Neural crest cell (in vitro differentiated cells): ENCODE results near the gene KLHDC3. TPM values are rescaled to one million over a fixed set of nuclear protein-coding genes. Genes with fewer than 3 reads are reported as not detected.

Experiments
- DNase-seq: peaks from one replicate; pipeline ENCODE4 v3.0.0; 2021; ENCODE audit warnings: low read depth, mixed read lengths, low spot score
- H3K27ac Mint-ChIP-seq: one replicate; pipeline ENCODE4 v1.8.0; 2021; ENCODE audit warnings: mild to moderate bottlenecking, mixed read lengths; ENCODE audit not compliant: unreplicated experiment
- H3K27me3 Mint-ChIP-seq: 2 replicates; pipeline ENCODE4 v1.8.0; 2021; ENCODE audit warnings: low read depth, mild to moderate bottlenecking, mixed read lengths
- H3K36me3 Mint-ChIP-seq: 2 replicates; pipeline ENCODE4 v1.8.0; 2021; ENCODE audit warnings: low read depth, mild to moderate bottlenecking, mixed read lengths
- H3K4me1 Mint-ChIP-seq: 2 replicates; pipeline ENCODE4 v1.8.0; 2021; ENCODE audit warnings: mixed read lengths
- H3K4me3 Mint-ChIP-seq: one replicate; pipeline ENCODE4 v1.8.0; 2021; ENCODE audit warnings: mild to moderate bottlenecking, mixed read lengths
- H3K9me3 Mint-ChIP-seq: 2 replicates; pipeline ENCODE4 v1.8.0; 2021; ENCODE audit warnings: mixed read lengths
- long read RNA-seq: library from polyadenylated mRNA; unstranded; transcript quantifications from one replicate; pipeline ENCODE4 v2.0.0, GENCODE V29; 2020
- total RNA-seq: library from RNA; stranded (reverse); gene quantifications from 2 replicates; pipeline ENCODE4 v1.2.1, GENCODE V29; 2021
- TF ChIP-seq, protein P1 (sequence below): fragments of 200-600 bp; sonication (generic); conservative IDR thresholded peaks from 2 replicates; pipeline ENCODE4 v1.5.0; 2021; ENCODE audit warnings: antibody characterized with exemption, mild to moderate bottlenecking

KLHDC3 gene
- 105 and 109 TPM in 2 replicates for total RNA-seq
- long read RNA-seq, transcript KLHDC3-202 (11 exons, 1,909 nt), result major isoform, 58 of 64 reads
- long read RNA-seq, partial matches to known transcripts, result 5 of 64 reads
- long read RNA-seq, other reads (novel, unspliced or antisense), result 1 of 64 reads

- no peaks in the 10 kb centered on the region for H3K9me3 Mint-ChIP-seq
- H3K36me3 Mint-ChIP-seq, result peaks cover under 1% of the 10 kb centered on the region
- H3K4me3 Mint-ChIP-seq, result peak within 1 kb of the TSS; percentile 97
- H3K27ac Mint-ChIP-seq, result peak within 1 kb of the TSS; percentile 96
- TF ChIP-seq, protein P1, sequence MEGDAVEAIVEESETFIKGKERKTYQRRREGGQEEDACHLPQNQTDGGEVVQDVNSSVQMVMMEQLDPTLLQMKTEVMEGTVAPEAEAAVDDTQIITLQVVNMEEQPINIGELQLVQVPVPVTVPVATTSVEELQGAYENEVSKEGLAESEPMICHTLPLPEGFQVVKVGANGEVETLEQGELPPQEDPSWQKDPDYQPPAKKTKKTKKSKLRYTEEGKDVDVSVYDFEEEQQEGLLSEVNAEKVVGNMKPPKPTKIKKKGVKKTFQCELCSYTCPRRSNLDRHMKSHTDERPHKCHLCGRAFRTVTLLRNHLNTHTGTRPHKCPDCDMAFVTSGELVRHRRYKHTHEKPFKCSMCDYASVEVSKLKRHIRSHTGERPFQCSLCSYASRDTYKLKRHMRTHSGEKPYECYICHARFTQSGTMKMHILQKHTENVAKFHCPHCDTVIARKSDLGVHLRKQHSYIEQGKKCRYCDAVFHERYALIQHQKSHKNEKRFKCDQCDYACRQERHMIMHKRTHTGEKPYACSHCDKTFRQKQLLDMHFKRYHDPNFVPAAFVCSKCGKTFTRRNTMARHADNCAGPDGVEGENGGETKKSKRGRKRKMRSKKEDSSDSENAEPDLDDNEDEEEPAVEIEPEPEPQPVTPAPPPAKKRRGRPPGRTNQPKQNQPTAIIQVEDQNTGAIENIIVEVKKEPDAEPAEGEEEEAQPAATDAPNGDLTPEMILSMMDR, result no peak
- H3K27me3 Mint-ChIP-seq, result no peaks in the 10 kb centered on the region
- peaks cover 30% of the 10 kb centered on the region for H3K4me1 Mint-ChIP-seq
- DNase-seq, result peak; percentile 96
These were observed at the start of gene KLHDC3, which contains the start of gene MEA1 for GRCh38 chr6:43013843-43014433. Gene KLHDC3, plus strand, starts transcription at chr6:43014249. Its CDS starts 2,944 bp downstream, at chr6:43017193. Gene MEA1, minus strand, starts transcription at chr6:43013946. Its CDS starts 133 bp downstream, at chr6:43013813.

GRCh38 chr6:42966571-42966970, 47.5 kb upstream of the KLHDC3 start:
- no peak for DNase-seq
- Mint-ChIP-seq H3K9me3 (no peaks in the 10 kb centered on the region), H3K36me3 (no peaks in the 10 kb centered on the region), H3K27me3 (peaks cover 13% of the 10 kb centered on the region), H3K4me3 (peak overlapping the region; percentile 19), H3K4me1 (no peaks in the 10 kb centered on the region), H3K27ac (no peak overlapping the region)
- TF ChIP-seq, protein P1, result no peak

DNA sequence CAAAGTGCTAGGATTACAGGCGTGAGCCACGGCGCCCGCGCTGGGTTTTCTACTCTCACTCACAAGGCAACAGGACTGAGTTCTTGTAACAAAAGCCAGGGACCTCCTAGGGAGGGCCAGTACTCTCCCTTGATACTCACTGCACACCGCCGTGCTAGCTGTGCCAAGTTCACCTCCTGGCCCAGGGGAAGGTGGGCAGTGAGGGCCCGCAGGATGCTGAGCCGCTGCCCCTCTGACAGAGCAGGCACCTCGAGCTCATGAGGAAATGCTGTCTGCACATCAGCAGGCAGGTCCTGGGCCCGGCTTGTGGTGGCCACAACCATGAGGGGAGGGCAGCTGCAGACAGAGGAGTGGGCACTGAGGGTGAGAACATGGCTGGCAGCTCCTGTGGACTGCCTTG, 46.8 kb upstream of the KLHDC3 start:
- Mint-ChIP-seq H3K27me3 (peaks cover 6% of the 10 kb centered on the region), H3K4me1 (no peaks in the 10 kb centered on the region), H3K27ac (no peak overlapping the region), H3K9me3 (no peaks in the 10 kb centered on the region), H3K36me3 (no peaks in the 10 kb centered on the region), H3K4me3 (no peak overlapping the region)
- DNase-seq, result no peak
- TF ChIP-seq, protein P1, result no peak

- H3K36me3 Mint-ChIP-seq, result no peaks in the 10 kb centered on the region
- no peak overlapping the region for H3K4me3 Mint-ChIP-seq
- no peaks in the 10 kb centered on the region for H3K9me3 Mint-ChIP-seq
- H3K4me1 Mint-ChIP-seq, result no peaks in the 10 kb centered on the region
- DNase-seq, result no peak
- TF ChIP-seq, protein P1, result no peak
- H3K27me3 Mint-ChIP-seq, result no peaks in the 10 kb centered on the region
- H3K27ac Mint-ChIP-seq, result no peak overlapping the region
These were observed 45.8 kb upstream of the KLHDC3 start for GRCh38 chr6:42968126-42968701.

DNA sequence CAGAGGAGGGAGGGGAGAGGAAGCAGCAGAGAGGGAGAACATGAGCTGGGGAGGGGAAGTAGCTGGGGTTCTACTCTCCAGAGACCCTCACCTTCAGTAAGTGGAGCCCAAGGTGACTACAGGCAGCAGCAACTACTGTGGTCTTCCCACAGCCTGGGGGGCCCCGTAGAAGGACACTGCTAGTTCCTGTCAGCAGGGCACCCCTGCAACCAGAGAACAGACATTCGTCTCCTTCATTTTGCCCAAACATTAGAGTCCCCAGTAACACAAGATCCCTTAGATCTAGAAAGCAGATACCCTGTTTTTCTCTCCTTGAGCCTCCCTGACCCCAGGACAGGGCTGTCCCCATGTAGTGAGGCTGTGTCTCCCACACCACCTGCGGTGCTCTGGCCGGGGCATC, 45.3 kb upstream of the KLHDC3 start:
- no peak for DNase-seq
- Mint-ChIP-seq H3K27ac (no peak overlapping the region), H3K27me3 (no peaks in the 10 kb centered on the region), H3K4me1 (no peaks in the 10 kb centered on the region), H3K9me3 (no peaks in the 10 kb centered on the region), H3K36me3 (peaks cover 1% of the 10 kb centered on the region), H3K4me3 (no peak overlapping the region)
- TF ChIP-seq, protein P1, result no peak
